Chondrocyte (in vitro differentiated cells): Measurements from ENCODE around the gene ETNK2. TPM values are rescaled to one million over a fixed set of nuclear protein-coding genes. Genes with fewer than 3 reads are reported as not detected.

Experiments used
- DNase-seq: peaks from one replicate; pipeline ENCODE4 v3.0.0; 2021; ENCODE audit warnings: mixed read lengths, low spot score
- H3K27ac Mint-ChIP-seq: one replicate; pipeline ENCODE4 v1.8.0; 2021; ENCODE audit warnings: mild to moderate bottlenecking, moderate library complexity, mixed read lengths; ENCODE audit not compliant: unreplicated experiment
- H3K27me3 Mint-ChIP-seq: 2 replicates; pipeline ENCODE4 v1.8.0; 2021; ENCODE audit warnings: low read depth, mixed read lengths
- H3K36me3 Mint-ChIP-seq: 2 replicates; pipeline ENCODE4 v1.8.0; 2021; ENCODE audit warnings: low read depth, mixed read lengths
- H3K4me1 Mint-ChIP-seq: 2 replicates; pipeline ENCODE4 v1.8.0; 2021; ENCODE audit warnings: low read depth, mild to moderate bottlenecking, mixed read lengths
- H3K4me3 Mint-ChIP-seq: one replicate; pipeline ENCODE4 v1.8.0; 2021; ENCODE audit warnings: mild to moderate bottlenecking, moderate library complexity, mixed read lengths; ENCODE audit not compliant: unreplicated experiment
- H3K9me3 Mint-ChIP-seq: 2 replicates; pipeline ENCODE4 v1.8.0; 2021; ENCODE audit warnings: low read depth, mixed read lengths
- CTCF ChIP-seq: fragments of 200-600 bp; sonication (generic); IDR thresholded peaks from 2 replicates; pipeline ENCODE4 v1.5.0; 2021; ENCODE audit warnings: antibody characterized with exemption, mild to moderate bottlenecking, moderate library complexity
- total RNA-seq: library from RNA; stranded (reverse); gene quantifications from 3 replicates; pipeline ENCODE4 v1.2.1, GENCODE V29; 2021

Gene ETNK2
- total RNA-seq, 1 donor from 2014 or later = 10.2 TPM

- TF ChIP-seq CTCF = no peak
- Mint-ChIP-seq H3K4me1 (peaks cover 25% of the 10 kb centered on the region), H3K27me3 (no peaks in the 10 kb centered on the region), H3K4me3 (no peak overlapping the region), H3K9me3 (no peaks in the 10 kb centered on the region), H3K27ac (no peak overlapping the region), H3K36me3 (no peaks in the 10 kb centered on the region)
- no peak for DNase-seq
Observed at GRCh38 chr1:204106825-204107224, 45.0 kb downstream of the ETNK2 start.

GRCh38 chr1:204105131-204105515 is 46.7 kb downstream of the ETNK2 start:
- TF ChIP-seq CTCF = no peak
- DNase-seq = no peak
- no peaks in the 10 kb centered on the region for H3K27me3 Mint-ChIP-seq
- no peak overlapping the region for H3K4me3 Mint-ChIP-seq
- H3K36me3 Mint-ChIP-seq = no peaks in the 10 kb centered on the region
- peak overlapping the region; percentile 17 for H3K27ac Mint-ChIP-seq
- peaks cover 25% of the 10 kb centered on the region for H3K4me1 Mint-ChIP-seq
- H3K9me3 Mint-ChIP-seq = no peaks in the 10 kb centered on the region

- Mint-ChIP-seq H3K9me3 (no peaks in the 10 kb centered on the region), H3K27ac (peak overlapping the region; percentile 49), H3K27me3 (no peaks in the 10 kb centered on the region), H3K36me3 (no peaks in the 10 kb centered on the region), H3K4me3 (no peak overlapping the region), H3K4me1 (peaks cover 25% of the 10 kb centered on the region)
- DNase-seq = no peak
- TF ChIP-seq CTCF = no peak
Observed at GRCh38 chr1:204104331-204105130, 47.3 kb downstream of the ETNK2 start.

GRCh38 chr1:204103431-204103741 is 48.5 kb downstream of the ETNK2 start:
- Mint-ChIP-seq H3K27ac (peak overlapping the region; percentile 54), H3K4me1 (peaks cover 25% of the 10 kb centered on the region), H3K4me3 (no peak overlapping the region), H3K27me3 (no peaks in the 10 kb centered on the region), H3K36me3 (no peaks in the 10 kb centered on the region), H3K9me3 (no peaks in the 10 kb centered on the region)
- no peak for TF ChIP-seq CTCF
- no peak for DNase-seq

- TF ChIP-seq CTCF = no peak
- Mint-ChIP-seq H3K4me1 (peaks cover 25% of the 10 kb centered on the region), H3K27me3 (no peaks in the 10 kb centered on the region), H3K9me3 (no peaks in the 10 kb centered on the region), H3K4me3 (no peak overlapping the region), H3K36me3 (no peaks in the 10 kb centered on the region), H3K27ac (no peak overlapping the region)
- DNase-seq = no peak
Observed at GRCh38 chr1:204102739-204103430, 49.0 kb downstream of the ETNK2 start.
